ENCODE results near the gene TTC34. TPM values are rescaled to one million over a fixed set of nuclear protein-coding genes. Genes with fewer than 3 reads are reported as not detected.

The TTC34 gene
- total and polyA plus RNA-seq, 7 donors: 0.01 to 0.15 (median 0.04) TPM

- 72 to 75% (median 73%) methylated on average over 25 to 26 of the region's 26 CpGs for WGBS, 3 donors
- H3K4me1 ChIP-seq: no peaks in the 10 kb centered on the region
- H3K27ac ChIP-seq: no peak overlapping the region
- no peak overlapping the region for H3K4me3 ChIP-seq
- TF ChIP-seq CTCF (IDR thresholded peaks at IDR 0.05): no peak
- H3K36me3 ChIP-seq (ENCODE audit: insufficient read depth in 1 of 2, low read depth in 1 of 2): no peaks in the 10 kb centered on the region
- no peak for ATAC-seq
- H3K9me3 ChIP-seq: peaks cover 3% of the 10 kb centered on the region
- intact Hi-C loops (cut with DNase I): loop anchor here in 1 of 2 donors (5.0 kb wide), 1 partner anchor 370 kb away; no protein-coding TSS in a partner anchor
- H3K27me3 ChIP-seq (ENCODE audit: insufficient read depth in 3 of 3, low read length in 2 of 3): peaks cover 0 to 57% (median 12%) of the 10 kb centered on the region in 3 donors
- peak; percentile 2 to 36 for DNase-seq
Measured at GRCh38 chr1:2787163-2787911, 14.2 kb downstream of the TTC34 start.

DNA sequence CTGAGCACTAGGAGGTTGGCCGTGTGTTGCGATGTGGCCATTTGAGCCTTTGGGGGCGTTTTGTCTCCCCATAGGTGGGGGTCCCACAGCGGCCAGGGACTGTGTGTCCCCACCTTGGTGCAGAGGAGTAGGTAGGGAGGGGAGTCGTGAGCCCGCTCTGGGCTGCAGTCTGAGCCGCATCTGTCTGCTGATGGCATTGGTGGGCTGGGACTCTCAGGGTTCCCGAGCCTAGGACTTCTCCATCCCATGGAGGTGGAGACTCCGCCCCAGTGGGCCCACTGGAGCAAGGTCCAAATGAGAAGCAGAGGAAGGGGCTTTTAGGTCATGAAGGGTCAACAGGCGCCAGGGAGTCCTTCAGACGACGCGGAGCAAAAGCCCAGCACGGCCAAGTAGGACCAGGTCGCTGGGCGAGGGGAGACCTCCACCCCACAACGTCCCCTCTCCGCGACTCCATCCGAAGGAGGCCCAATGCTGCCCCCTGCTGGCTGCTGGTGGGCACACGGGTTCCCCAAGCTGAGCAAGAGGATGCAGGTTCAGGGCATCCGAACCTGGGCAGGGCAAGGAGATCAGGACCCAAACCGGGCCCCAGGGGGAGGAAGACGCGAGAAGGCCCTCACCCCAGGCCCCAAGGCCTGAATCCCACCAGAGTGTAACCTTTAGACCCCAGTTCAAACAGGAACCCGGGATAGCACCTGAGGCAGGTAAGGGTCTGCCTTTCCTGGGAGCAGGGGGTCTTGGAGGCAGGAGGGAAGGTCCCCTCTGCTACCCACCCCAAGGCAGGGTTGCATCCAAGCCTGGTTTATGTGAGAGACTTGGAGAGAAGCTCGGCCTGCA is 14.9 kb downstream of the TTC34 start:
- peak; percentile 51 for TF ChIP-seq CTCF (IDR thresholded peaks at IDR 0.05)
- WGBS, 3 donors: 32 to 33% (median 33%) methylated on average over 24 to 27 of the region's 27 CpGs
- DNase-seq (peak; percentile 48 to 60), ATAC-seq (no peak)
- Histone ChIP-seq H3K27me3 (ENCODE audit: insufficient read depth in 3 of 3, low read length in 2 of 3) (peaks cover 0 to 56% (median 11%) of the 10 kb centered on the region in 3 donors), H3K4me3 (no peak overlapping the region), H3K4me1 (no peaks in the 10 kb centered on the region), H3K36me3 (ENCODE audit: insufficient read depth in 1 of 2, low read depth in 1 of 2) (no peaks in the 10 kb centered on the region), H3K9me3 (peaks cover 2% of the 10 kb centered on the region), H3K27ac (no peak overlapping the region)
- intact Hi-C loops (cut with DNase I): loop anchor here in 1 of 2 donors (5.0 kb wide), 1 partner anchor 369 kb away; no protein-coding TSS in a partner anchor

GRCh38 chr1:2785631-2786328 is 15.7 kb downstream of the TTC34 start:
- H3K4me3 ChIP-seq: no peak overlapping the region
- TF ChIP-seq CTCF (IDR thresholded peaks at IDR 0.05): no peak
- intact Hi-C loops (cut with DNase I): loop anchor here in 1 of 2 donors (5.0 kb wide), 1 partner anchor 368 kb away; no protein-coding TSS in a partner anchor
- ATAC-seq: no peak
- no peak overlapping the region for H3K27ac ChIP-seq
- peaks cover 0 to 50% (median 6%) of the 10 kb centered on the region in 3 donors for H3K27me3 ChIP-seq (ENCODE audit: insufficient read depth in 3 of 3, low read length in 2 of 3)
- WGBS, 3 donors: 81 to 85% (median 84%) methylated on average over 19 to 23 of the region's 23 CpGs
- peaks cover 10% of the 10 kb centered on the region for H3K9me3 ChIP-seq
- no peaks in the 10 kb centered on the region for H3K36me3 ChIP-seq (ENCODE audit: insufficient read depth in 1 of 2, low read depth in 1 of 2)
- H3K4me1 ChIP-seq: no peaks in the 10 kb centered on the region
- DNase-seq: peak; percentile 2 to 45

DNA sequence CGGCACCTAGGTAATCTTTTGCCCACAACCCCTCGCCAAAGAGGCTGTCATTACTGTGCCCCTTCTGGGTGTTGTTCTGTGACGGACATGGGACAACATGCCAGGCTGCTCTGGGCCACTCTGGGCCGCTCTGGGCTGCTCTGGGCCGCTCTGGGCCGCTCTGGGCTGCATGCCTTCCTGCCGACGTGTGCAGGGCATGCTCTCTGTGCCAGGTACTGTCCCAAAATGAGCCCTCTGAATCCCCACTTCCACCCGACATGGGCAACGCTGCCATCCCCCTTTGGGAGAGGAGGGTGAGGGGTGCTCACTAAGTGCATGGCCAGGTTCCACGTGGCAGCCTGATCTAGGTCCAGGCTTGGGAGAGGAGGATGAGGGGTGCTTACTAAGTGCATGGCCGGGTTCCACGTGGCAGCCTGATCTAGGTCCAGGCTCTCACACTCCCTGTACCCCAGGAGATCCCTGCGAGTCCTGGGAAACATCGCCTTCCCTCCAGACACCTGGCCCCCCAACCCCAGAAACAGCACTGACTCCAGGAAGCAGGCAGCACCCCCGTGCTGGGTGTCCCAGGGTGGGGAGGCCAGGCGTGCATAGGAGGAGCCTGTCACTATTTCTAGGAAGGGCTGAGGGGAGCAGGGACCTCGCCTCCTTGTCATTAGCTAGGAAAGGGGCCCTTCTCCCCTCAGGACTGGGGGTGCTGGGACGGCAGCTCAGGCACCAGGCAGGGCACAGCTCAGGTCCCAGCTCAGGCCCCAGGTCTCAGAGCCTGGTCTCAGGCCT is 16.5 kb downstream of the TTC34 start:
- H3K4me1 ChIP-seq: no peaks in the 10 kb centered on the region
- peaks cover 0 to 43% (median 4%) of the 10 kb centered on the region in 3 donors for H3K27me3 ChIP-seq (ENCODE audit: insufficient read depth in 3 of 3, low read length in 2 of 3)
- no peak overlapping the region for H3K4me3 ChIP-seq
- DNase-seq (peak; percentile 4 to 18), ATAC-seq (no peak)
- WGBS, 3 donors: 67 to 73% (median 73%) methylated on average over 17 to 19 of the region's 19 CpGs
- intact Hi-C loops (cut with DNase I): loop anchor here in 1 of 2 donors (5.0 kb wide), 1 partner anchor 368 kb away; no protein-coding TSS in a partner anchor
- no peak for TF ChIP-seq CTCF (IDR thresholded peaks at IDR 0.05)
- peaks cover 13% of the 10 kb centered on the region for H3K9me3 ChIP-seq
- H3K36me3 ChIP-seq (ENCODE audit: insufficient read depth in 1 of 2, low read depth in 1 of 2): no peaks in the 10 kb centered on the region
- H3K27ac ChIP-seq: no peak overlapping the region
